ENCODE measurements around the gene MGAT5.

DNA sequence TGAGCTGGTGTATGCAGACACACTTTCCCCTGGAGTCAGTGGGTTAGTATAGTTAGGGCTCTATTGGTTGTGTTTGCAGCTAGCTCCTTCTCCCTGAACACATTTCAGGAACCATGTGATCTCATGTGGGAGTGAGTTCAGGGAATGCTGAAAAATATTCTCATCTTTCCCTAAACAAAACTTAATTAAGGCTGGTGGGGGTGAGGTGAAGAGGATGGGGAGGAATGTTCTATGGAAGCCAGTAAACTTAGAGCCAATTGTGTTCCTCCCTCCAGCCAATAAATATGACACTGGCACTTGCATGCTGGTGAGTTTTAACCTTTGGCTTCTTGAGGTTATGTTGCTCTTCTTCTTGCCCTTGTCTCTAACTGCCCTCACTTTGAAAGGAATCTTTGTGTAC, 952 bp downstream of the MGAT5 start:
- TF ChIP-seq, protein P1, sequence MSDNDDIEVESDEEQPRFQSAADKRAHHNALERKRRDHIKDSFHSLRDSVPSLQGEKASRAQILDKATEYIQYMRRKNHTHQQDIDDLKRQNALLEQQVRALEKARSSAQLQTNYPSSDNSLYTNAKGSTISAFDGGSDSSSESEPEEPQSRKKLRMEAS (IDR thresholded peaks at IDR 0.05): no peak
- TF ChIP-seq RAD21 (IDR thresholded peaks at IDR 0.05; ENCODE audit: low read depth) (no peak), EP300 (IDR thresholded peaks at IDR 0.05; ENCODE audit: borderline replicate concordance) (no peak)
- TF ChIP-seq, protein P2, sequence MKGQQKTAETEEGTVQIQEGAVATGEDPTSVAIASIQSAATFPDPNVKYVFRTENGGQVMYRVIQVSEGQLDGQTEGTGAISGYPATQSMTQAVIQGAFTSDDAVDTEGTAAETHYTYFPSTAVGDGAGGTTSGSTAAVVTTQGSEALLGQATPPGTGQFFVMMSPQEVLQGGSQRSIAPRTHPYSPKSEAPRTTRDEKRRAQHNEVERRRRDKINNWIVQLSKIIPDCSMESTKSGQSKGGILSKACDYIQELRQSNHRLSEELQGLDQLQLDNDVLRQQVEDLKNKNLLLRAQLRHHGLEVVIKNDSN (IDR thresholded peaks at IDR 0.05): no peak
